ENCODE measurements around the gene PSMB2. TPM values are rescaled to one million over a fixed set of nuclear protein-coding genes. Genes with fewer than 3 reads are reported as not detected.

Gene PSMB2
- total RNA-seq, 1 donor from 2014 or later = 126 TPM

DNA sequence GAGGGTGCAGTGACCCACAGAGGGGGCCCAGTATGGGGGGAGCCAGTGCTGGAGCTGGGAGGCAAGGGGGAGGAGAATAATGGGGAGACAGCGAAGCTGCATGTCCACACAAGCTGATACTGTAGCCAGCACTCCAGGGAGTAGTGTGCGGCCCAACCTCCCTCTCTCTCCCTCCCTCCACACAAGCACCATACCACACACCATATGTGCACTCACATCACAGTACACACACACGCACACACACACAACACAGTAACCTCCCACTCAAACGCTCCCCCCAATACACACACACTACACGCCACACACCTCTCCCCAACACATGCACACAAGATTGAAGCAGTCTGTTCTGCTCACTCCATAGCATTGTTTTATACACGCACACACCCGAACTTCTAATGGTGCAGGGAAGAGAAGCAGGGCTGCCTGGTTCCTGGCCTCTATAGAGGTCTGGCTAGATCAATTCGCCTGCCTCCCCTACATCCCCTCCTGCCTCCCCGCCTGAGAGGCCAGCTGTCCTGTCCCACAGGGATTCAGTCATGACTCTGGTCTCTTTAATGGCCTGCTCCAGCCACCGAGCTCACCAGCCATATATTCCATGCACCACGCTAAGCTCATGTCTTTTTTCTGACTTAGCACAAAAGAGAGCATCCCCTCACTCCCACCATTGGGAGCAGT lies 79.9 kb downstream of the PSMB2 start:
- DNase-seq (ENCODE audit: low spot score) = no peak
- H3K27me3 Mint-ChIP-seq (ENCODE audit: insufficient read depth) = no peaks in the 10 kb centered on the region
- peak overlapping the region; percentile 41 for H3K4me3 Mint-ChIP-seq
- peaks cover 56% of the 10 kb centered on the region for H3K4me1 Mint-ChIP-seq (ENCODE audit: low read depth)
- intact Hi-C loops (cut with micrococcal nuclease) = no loop called here
- no peaks in the 10 kb centered on the region for H3K9me3 Mint-ChIP-seq
- peaks cover 19% of the 10 kb centered on the region for H3K36me3 Mint-ChIP-seq (ENCODE audit: low read depth)
- H3K27ac Mint-ChIP-seq = no peak overlapping the region

- intact Hi-C loops (cut with micrococcal nuclease) = no loop called here
- no peaks in the 10 kb centered on the region for H3K9me3 Mint-ChIP-seq
- H3K4me3 Mint-ChIP-seq = peak overlapping the region; percentile 98
- H3K4me1 Mint-ChIP-seq (ENCODE audit: low read depth) = peaks cover 65% of the 10 kb centered on the region
- H3K27me3 Mint-ChIP-seq (ENCODE audit: insufficient read depth) = no peaks in the 10 kb centered on the region
- peak overlapping the region; percentile 96 for H3K27ac Mint-ChIP-seq
- no peak for DNase-seq (ENCODE audit: low spot score)
- peaks cover 19% of the 10 kb centered on the region for H3K36me3 Mint-ChIP-seq (ENCODE audit: low read depth)
These were observed 80.8 kb downstream of the PSMB2 start for GRCh38 chr1:35560256-35561225.

DNA sequence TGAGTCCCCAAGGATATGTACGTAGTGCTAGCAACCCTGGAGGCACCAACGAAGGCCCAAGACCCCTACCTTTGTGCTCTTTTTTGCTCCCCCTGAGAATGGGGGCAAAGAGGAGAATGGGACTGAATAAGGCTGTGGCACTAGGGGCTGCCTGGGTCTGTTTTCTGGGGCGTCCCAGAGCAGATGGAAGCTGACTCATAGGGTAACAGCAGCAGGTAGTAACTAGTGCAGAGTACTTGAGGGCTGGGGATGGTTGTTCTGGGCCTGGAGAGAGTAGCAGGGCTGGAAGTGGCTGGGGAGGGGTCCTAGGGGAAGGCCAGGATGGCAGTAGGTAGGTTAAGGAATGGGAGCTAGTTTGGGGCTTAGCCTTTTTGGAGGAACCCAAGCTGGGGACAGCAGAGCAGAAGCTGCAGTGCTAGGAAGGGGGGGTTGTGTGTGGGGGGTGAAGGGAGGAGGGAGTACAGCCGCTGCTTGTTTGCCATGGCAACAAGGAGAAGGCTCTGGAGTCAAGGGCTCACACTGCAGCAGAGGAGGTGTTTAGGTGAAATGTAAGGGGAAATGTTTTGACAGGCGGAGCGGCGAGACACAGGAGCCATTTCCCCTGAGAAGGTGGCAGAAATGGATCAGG lies 81.9 kb downstream of the PSMB2 start:
- DNase-seq (ENCODE audit: low spot score) = no peak
- H3K27me3 Mint-ChIP-seq (ENCODE audit: insufficient read depth) = no peaks in the 10 kb centered on the region
- peak overlapping the region; percentile 98 for H3K4me3 Mint-ChIP-seq
- peaks cover 23% of the 10 kb centered on the region for H3K36me3 Mint-ChIP-seq (ENCODE audit: low read depth)
- peak overlapping the region; percentile 96 for H3K27ac Mint-ChIP-seq
- H3K9me3 Mint-ChIP-seq = no peaks in the 10 kb centered on the region
- intact Hi-C loops (cut with micrococcal nuclease) = loop anchor here (5.0 to 10.0 kb wide), 3 partner anchors 83 to 705 kb away; partner anchors contain the start of genes AGO3, PSMB2 and SMIM12
- peaks cover 71% of the 10 kb centered on the region for H3K4me1 Mint-ChIP-seq (ENCODE audit: low read depth)

GRCh38 chr1:35558374-35559316 lies 82.7 kb downstream of the PSMB2 start:
- Mint-ChIP-seq H3K36me3 (ENCODE audit: low read depth) (peaks cover 21% of the 10 kb centered on the region), H3K4me1 (ENCODE audit: low read depth) (peaks cover 69% of the 10 kb centered on the region)
- intact Hi-C loops (cut with micrococcal nuclease) = loop anchor here (5.0 to 10.0 kb wide), 3 partner anchors 84 to 704 kb away; partner anchors contain the start of genes AGO3, PSMB2 and SMIM12

DNA sequence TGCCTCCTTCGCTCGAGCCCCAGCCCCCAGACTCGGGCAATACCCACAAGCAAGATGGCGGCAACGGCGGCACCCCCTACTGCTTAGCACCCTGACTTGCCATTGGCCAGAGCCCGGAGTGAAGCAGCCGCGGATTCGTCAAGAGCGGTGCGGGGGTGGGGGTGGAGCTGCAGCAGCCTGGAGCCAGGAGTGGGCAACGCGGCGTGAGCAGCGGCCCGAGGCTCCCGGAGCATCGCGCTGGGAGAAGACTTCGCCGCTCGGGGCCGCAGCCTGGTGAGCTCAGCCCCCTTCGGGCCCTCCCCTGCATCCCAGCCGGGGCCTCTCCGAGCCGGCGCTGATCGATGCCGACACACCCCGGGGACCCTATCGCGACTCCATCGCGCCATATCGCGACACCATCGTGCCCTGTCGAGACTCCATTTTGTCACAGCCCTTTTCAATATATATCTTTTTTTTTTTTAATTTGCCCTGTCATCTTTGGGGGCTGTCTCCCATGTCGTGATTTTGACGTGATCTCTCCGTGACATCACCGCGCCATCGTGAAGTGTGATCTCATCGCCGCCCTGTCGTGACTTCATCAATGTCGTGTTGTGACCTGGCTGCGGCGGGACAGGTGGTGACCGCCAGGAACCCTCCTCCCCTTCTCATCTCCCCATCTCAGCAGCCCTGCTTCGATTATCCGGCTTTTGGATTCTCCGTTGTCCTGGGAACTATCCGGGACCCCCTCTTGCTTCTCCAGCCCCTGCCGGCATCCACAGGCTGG lies 83.5 kb downstream of the PSMB2 start, which contains the start of gene NCDN:
Gene NCDN (plus strand): TSS at position 189 of the 763 bp plus-strand sequence. CDS start 392 bp downstream, at position 581.
- peaks cover 71% of the 10 kb centered on the region for H3K4me1 Mint-ChIP-seq (ENCODE audit: low read depth)
- H3K9me3 Mint-ChIP-seq = no peaks in the 10 kb centered on the region
- peak within 1 kb of the TSS; percentile 96 for H3K27ac Mint-ChIP-seq
- intact Hi-C loops (cut with micrococcal nuclease) = loop anchor here (1.0 to 10.0 kb wide), 8 partner anchors 19 to 703 kb away; partner anchors contain the start of genes AGO3, PSMB2, SFPQ and SMIM12
- H3K36me3 Mint-ChIP-seq (ENCODE audit: low read depth) = peaks cover 25% of the 10 kb centered on the region
- DNase-seq (ENCODE audit: low spot score) = peak; percentile 94
- H3K4me3 Mint-ChIP-seq = peak within 1 kb of the TSS; percentile 98
- H3K27me3 Mint-ChIP-seq (ENCODE audit: insufficient read depth) = no peaks in the 10 kb centered on the region

More at GRCh38 chr1:35558374-35559316, 82.7 kb downstream of the PSMB2 start:
- Mint-ChIP-seq H3K27me3 (ENCODE audit: insufficient read depth) (no peaks in the 10 kb centered on the region), H3K4me3 (peak overlapping the region; percentile 98), H3K9me3 (no peaks in the 10 kb centered on the region), H3K27ac (peak overlapping the region; percentile 96)
- no peak for DNase-seq (ENCODE audit: low spot score)

DNA sequence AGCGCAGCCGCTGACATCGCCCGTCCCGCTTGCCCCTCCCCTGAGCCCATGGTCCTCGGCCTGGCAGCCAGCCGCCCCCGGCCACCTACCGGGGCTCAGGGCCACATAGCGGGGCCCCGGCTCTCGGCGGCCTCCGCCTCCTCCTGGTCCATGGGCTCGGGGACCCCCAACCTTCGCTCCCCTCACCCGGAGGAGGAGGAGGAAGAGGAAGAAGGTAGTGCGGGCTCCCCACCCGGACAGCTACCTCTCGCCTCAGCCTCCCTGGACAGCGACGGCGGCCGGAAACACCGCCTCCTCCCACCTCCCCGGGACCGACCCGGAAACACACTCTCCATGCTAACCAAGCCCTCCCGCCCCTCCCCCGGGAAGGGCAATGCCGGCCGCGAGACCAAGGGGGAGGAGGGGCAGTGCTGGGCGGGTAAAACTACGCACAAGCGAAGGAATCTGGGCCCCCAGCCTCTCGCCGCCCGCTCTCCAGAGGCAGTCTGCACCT lies 84.2 kb downstream of the PSMB2 start, which contains the start of gene KIAA0319L:
Gene KIAA0319L (minus strand): TSS at position 286 of the 493 bp plus-strand sequence. CDS start 2,912 bp downstream, outside the sequence.
- H3K36me3 Mint-ChIP-seq (ENCODE audit: low read depth) = peaks cover 30% of the 10 kb centered on the region
- no peaks in the 10 kb centered on the region for H3K27me3 Mint-ChIP-seq (ENCODE audit: insufficient read depth)
- DNase-seq (ENCODE audit: low spot score) = no peak
- intact Hi-C loops (cut with micrococcal nuclease) = loop anchor here (1.0 to 10.0 kb wide), 8 partner anchors 18 to 702 kb away; partner anchors contain the start of genes AGO3, PSMB2, SFPQ and SMIM12
- H3K27ac Mint-ChIP-seq = peak within 1 kb of the TSS; percentile 96
- peaks cover 66% of the 10 kb centered on the region for H3K4me1 Mint-ChIP-seq (ENCODE audit: low read depth)
- H3K9me3 Mint-ChIP-seq = no peaks in the 10 kb centered on the region
- H3K4me3 Mint-ChIP-seq = peak within 1 kb of the TSS; percentile 98

GRCh38 chr1:35556484-35557117 lies 84.7 kb downstream of the PSMB2 start:
- DNase-seq (ENCODE audit: low spot score) = no peak
- Mint-ChIP-seq H3K4me1 (ENCODE audit: low read depth) (peaks cover 61% of the 10 kb centered on the region), H3K27ac (peak overlapping the region; percentile 86)

DNA sequence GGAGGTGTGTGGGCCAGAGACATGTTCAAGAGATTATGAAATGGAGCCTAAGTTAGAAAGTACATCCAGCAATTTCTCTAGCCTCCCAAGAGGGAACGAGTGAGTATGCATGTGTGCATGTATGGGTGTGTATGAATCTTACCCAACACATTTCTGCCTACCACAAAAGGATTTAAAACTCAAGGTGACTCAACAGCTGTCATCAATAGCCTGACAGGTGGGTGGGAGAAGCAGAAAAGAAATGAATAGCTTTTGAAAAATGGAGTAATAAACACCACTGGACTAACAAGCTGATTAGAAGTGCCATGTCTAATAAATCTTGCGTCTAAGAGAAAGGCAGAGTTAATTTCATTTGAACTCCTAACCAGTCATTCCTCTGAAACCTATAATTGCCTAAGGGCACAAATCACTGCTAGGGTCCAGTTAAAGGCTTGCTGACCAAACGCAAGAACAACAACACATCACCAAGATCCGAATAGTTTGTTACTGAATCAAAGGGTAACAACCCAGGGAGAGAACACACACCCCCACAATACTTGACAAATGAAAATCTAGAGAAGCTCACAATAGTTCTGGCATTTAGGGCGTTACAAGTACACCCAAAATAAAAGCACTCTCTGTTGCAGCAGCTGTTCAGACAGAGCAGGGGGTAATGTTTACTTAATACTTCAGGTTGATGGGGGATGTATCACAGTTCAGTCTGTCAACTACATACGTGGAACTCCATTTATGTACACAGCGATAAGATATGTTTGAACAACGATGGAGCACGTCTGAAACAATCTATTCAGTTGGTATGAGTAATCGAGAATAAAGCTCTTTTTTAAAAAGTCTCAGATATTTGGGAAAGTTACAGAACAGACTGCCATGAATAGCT lies 85.5 kb downstream of the PSMB2 start:
- intact Hi-C loops (cut with micrococcal nuclease) = loop anchor here (2.0 to 10.0 kb wide), 5 partner anchors 17 to 701 kb away; partner anchors contain the start of genes AGO3, PSMB2, SFPQ and SMIM12
- no peaks in the 10 kb centered on the region for H3K27me3 Mint-ChIP-seq (ENCODE audit: insufficient read depth)
- peak overlapping the region; percentile 98 for H3K4me3 Mint-ChIP-seq
- H3K36me3 Mint-ChIP-seq (ENCODE audit: low read depth) = peaks cover 30% of the 10 kb centered on the region
- peaks cover 53% of the 10 kb centered on the region for H3K4me1 Mint-ChIP-seq (ENCODE audit: low read depth)
- H3K27ac Mint-ChIP-seq = peak overlapping the region; percentile 86
- DNase-seq (ENCODE audit: low spot score) = no peak
- H3K9me3 Mint-ChIP-seq = no peaks in the 10 kb centered on the region

More at GRCh38 chr1:35556484-35557117, 84.7 kb downstream of the PSMB2 start:
- Mint-ChIP-seq H3K36me3 (ENCODE audit: low read depth) (peaks cover 35% of the 10 kb centered on the region), H3K27me3 (ENCODE audit: insufficient read depth) (no peaks in the 10 kb centered on the region), H3K9me3 (no peaks in the 10 kb centered on the region), H3K4me3 (peak overlapping the region; percentile 98)
- intact Hi-C loops (cut with micrococcal nuclease) = loop anchor here (1.0 to 10.0 kb wide), 8 partner anchors 18 to 702 kb away; partner anchors contain the start of genes AGO3, PSMB2, SFPQ and SMIM12

DNA sequence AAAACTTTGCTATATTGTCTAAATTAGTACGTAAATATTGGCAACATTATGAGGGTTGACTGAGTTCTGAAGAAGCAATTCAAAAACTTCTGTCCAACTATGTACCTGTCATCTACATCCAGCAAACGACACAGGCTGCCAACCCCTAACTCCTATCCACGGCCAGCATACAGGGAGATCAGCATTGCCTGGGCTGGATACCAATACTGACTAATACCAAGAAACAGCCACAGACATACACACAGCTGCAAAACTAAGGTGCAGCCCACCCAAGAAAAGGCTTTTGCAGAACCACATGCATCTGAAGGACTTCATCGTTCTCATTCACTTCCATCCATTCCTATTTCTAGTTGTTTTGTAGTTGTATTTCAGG lies 86.1 kb downstream of the PSMB2 start:
- DNase-seq (ENCODE audit: low spot score) = no peak
- Mint-ChIP-seq H3K4me3 (peak overlapping the region; percentile 98), H3K36me3 (ENCODE audit: low read depth) (peaks cover 30% of the 10 kb centered on the region), H3K27me3 (ENCODE audit: insufficient read depth) (no peaks in the 10 kb centered on the region), H3K27ac (peak overlapping the region; percentile 86), H3K9me3 (no peaks in the 10 kb centered on the region), H3K4me1 (ENCODE audit: low read depth) (peaks cover 53% of the 10 kb centered on the region)
- intact Hi-C loops (cut with micrococcal nuclease) = loop anchor here (5.0 to 10.0 kb wide), 3 partner anchors 87 to 700 kb away; partner anchors contain the start of genes AGO3, PSMB2 and SMIM12
